GM18909 (cell line): ENCODE data around the gene TGIF2LX.
"Not testable (repeated sequence)": the region's sequence is repeated elsewhere in the genome, so short reads cannot be mapped to it uniquely, and the experiment has no call there.

Experiments used
- ATAC-seq: cut with Tn5 transposase; IDR thresholded peaks from one replicate; pipeline ENCODE4 v1.9.1; 2021; ENCODE audit warnings: mild to moderate bottlenecking; ENCODE audit not compliant: unreplicated experiment, poor library complexity

The TGIF2LX gene

DNA sequence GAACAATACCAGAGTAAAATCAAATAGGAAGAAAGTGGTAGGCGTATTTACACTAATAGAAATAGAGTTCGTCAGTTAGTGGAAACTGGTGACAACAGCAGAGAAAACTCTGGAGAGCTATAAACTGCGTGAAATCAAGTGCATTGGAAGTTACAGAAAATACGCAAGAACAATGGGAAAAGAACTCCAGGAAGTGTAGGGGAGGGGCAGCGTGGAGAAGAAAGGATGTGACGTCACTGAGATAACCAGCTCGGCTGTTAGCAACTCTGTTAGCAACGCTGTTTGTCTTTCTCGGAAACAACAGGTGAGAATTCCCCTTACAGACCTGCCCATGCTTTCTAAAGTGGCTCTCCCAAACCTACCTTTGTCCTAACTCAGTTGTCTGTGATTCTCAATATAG is at the start of gene TGIF2LX:
Gene TGIF2LX, plus strand, starts transcription at position 244 of the 400 bp plus-strand sequence. CDS start 178 bp downstream, outside the sequence.
- not testable (repeated sequence) for ATAC-seq

- not testable (repeated sequence) for ATAC-seq
Measured at GRCh38 chrX:89922338-89922934, 728 bp downstream of the TGIF2LX start.

DNA sequence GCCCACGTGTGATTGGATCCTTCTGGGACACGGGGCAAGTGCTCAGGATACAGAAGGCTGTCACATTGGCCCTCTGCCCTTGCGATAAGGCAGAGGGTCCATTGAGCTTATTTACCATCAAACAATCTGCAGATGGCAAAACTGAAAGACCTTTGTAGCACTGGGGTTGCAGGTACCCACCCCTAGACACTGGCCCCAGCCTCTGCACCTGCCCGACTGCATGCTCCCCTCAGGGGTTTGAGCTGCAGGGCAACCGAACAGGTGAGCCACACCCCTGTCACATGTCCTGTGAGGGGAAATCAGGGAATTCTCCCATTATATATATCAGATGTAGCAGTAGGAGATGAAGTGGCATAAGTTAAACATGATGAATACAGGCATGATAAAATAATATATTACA is 21.4 kb downstream of the TGIF2LX start:
- not testable (repeated sequence) for ATAC-seq

DNA sequence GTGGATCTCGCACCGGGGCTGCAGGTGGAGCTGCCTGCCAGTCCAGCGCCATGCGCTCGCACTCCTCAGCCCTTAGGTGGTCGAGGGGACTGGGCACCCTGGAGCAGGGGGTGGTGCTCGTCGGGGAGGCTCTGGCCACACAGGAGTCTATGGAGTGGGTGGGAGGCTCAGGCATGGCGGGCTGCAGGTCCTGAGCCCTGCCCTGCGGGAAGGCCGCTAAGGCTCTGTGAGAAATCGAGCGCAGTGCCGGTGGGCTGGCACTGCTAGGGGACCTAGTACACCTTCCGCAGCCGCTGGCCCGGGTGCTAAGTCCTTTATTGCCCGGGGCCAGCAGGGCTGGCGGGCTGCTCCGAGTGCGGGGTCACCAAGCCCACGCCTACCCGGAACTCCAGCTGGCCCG is 43.9 kb downstream of the TGIF2LX start:
- ATAC-seq: not testable (repeated sequence)
